ENCODE measurements around the gene ZNF554.
"Not testable (repeated sequence)": the region's sequence is repeated elsewhere in the genome, so short reads cannot be mapped to it uniquely, and the experiment has no call there.

ZNF554 gene

GRCh38 chr19:2872175-2872574 lies 52.5 kb downstream of the ZNF554 start:
- DNase-seq, result not testable (repeated sequence)

GRCh38 chr19:2877398-2878331 lies 58.0 kb downstream of the ZNF554 start:
- DNase-seq, result no peak

- DNase-seq, result no peak
Measured at GRCh38 chr19:2883686-2884439, 64.2 kb downstream of the ZNF554 start.

GRCh38 chr19:2885736-2886135 lies 66.1 kb downstream of the ZNF554 start:
- no peak for DNase-seq

Data from activated T-cell treated with anti-CD3 and anti-CD28 coated beads for 4 hours (primary cell).